WTC11 (cell line): ENCODE data around the gene MYG1. TPM values are rescaled to one million over a fixed set of nuclear protein-coding genes. Genes with fewer than 3 reads are reported as not detected.

Experiments
- ATAC-seq: fragments of 200-7000 bp; cut with Tn5 transposase; 2 replicates; pipeline ENCODE4 v1.10.0; 2021; ENCODE audit warnings: mild to moderate bottlenecking, moderate library complexity
- CTCF ChIA-PET: fragments of 300-600 bp; sonication (Branson Sonifier 250); formaldehyde crosslinking; loops from one replicate; lab custom pipeline; 2021; ENCODE audit warnings: antibody characterized with exemption; lab: Charles Lee
- POLR2A ChIA-PET: fragments of 350-600 bp; sonication (Branson Sonifier 250); formaldehyde crosslinking; loops from one replicate; lab custom pipeline; 2021; ENCODE audit warnings: antibody characterized with exemption; lab: Charles Lee
- DNase-seq: peaks from one replicate; pipeline ENCODE4 v3.0.0; 2021; ENCODE audit warnings: low spot score
- H3K27ac Mint-ChIP-seq: 2 replicates; pipeline ENCODE4 v1.8.0; 2021; ENCODE audit warnings: mixed read lengths
- H3K27me3 Mint-ChIP-seq: 2 replicates; pipeline ENCODE4 v1.8.0; 2021; ENCODE audit warnings: low read depth, mild to moderate bottlenecking, moderate library complexity, mixed read lengths
- H3K36me3 Mint-ChIP-seq: 2 replicates; pipeline ENCODE4 v1.8.0; 2021; ENCODE audit warnings: mixed read lengths
- H3K4me1 Mint-ChIP-seq: 2 replicates; pipeline ENCODE4 v1.8.0; 2022; ENCODE audit warnings: mixed read lengths
- H3K4me3 Mint-ChIP-seq: 2 replicates; pipeline ENCODE4 v1.8.0; 2021; ENCODE audit warnings: mild to moderate bottlenecking, moderate library complexity, mixed read lengths
- H3K9me3 Mint-ChIP-seq: 2 replicates; pipeline ENCODE4 v1.8.0; 2021; ENCODE audit warnings: mixed read lengths
- ATF1 ChIP-seq: sonication (generic); formaldehyde crosslinking; IDR thresholded peaks from 2 replicates; pipeline ENCODE4 v1.8.1; 2023; ENCODE audit warnings: mild to moderate bottlenecking, moderate library complexity, missing genetic modification reagents
- ELF4 ChIP-seq: sonication (generic); formaldehyde crosslinking; IDR thresholded peaks from 2 replicates; pipeline ENCODE4 v1.8.1; 2022; ENCODE audit warnings: low read depth, mild to moderate bottlenecking, moderate library complexity, missing genetic modification reagents
- EMX1 ChIP-seq: fragments of 250-450 bp; sonication (Bioruptor Pico); IDR thresholded peaks from 2 replicates; pipeline ENCODE4 v1.8.0; 2021; ENCODE audit warnings: mild to moderate bottlenecking
- FOXP1 ChIP-seq: sonication (generic); formaldehyde crosslinking; IDR thresholded peaks from 2 replicates; pipeline ENCODE4 v1.8.0; 2022; ENCODE audit warnings: missing genetic modification reagents, mild to moderate bottlenecking, moderate library complexity, borderline replicate concordance
- MYBL2 ChIP-seq: sonication (generic); formaldehyde crosslinking; IDR thresholded peaks from 2 replicates; pipeline ENCODE4 v1.8.1; 2023; ENCODE audit warnings: mild to moderate bottlenecking, moderate library complexity, missing genetic modification reagents
- NR1H2 ChIP-seq: sonication (generic); formaldehyde crosslinking; IDR thresholded peaks from 2 replicates; pipeline ENCODE4 v1.9.0; 2021; ENCODE audit warnings: mild to moderate bottlenecking, moderate library complexity, missing genetic modification reagents
- OVOL2 ChIP-seq: fragments of 250-450 bp; sonication (Bioruptor Pico); IDR thresholded peaks from 2 replicates; pipeline ENCODE4 v1.9.0; 2021; ENCODE audit warnings: mild to moderate bottlenecking, borderline replicate concordance
- RORB ChIP-seq: fragments of 250-450 bp; sonication (Bioruptor Pico); IDR thresholded peaks from 2 replicates; pipeline ENCODE4 v1.9.0; 2021; ENCODE audit warnings: mild to moderate bottlenecking
- SOX15 ChIP-seq: fragments of 250-450 bp; sonication (Bioruptor Pico); IDR thresholded peaks from 2 replicates; pipeline ENCODE4 v1.9.0; 2021; ENCODE audit warnings: mild to moderate bottlenecking
- ZNF317 ChIP-seq: sonication (generic); formaldehyde crosslinking; IDR thresholded peaks from 2 replicates; pipeline ENCODE4 v1.8.1; 2023; ENCODE audit warnings: low read depth, mild to moderate bottlenecking, moderate library complexity, missing genetic modification reagents, borderline replicate concordance
- ZNF396 ChIP-seq: fragments of 250-450 bp; sonication (Bioruptor Pico); IDR thresholded peaks from 2 replicates; pipeline ENCODE4 v1.8.0; 2021; ENCODE audit warnings: mild to moderate bottlenecking, moderate library complexity, borderline replicate concordance
- ZNF423 ChIP-seq: fragments of 250-450 bp; sonication (Bioruptor Pico); IDR thresholded peaks from 2 replicates; pipeline ENCODE4 v2.1.2; 2022; ENCODE audit warnings: mild to moderate bottlenecking, moderate library complexity
- ZNF532 ChIP-seq: fragments of 250-450 bp; sonication (Bioruptor Pico); IDR thresholded peaks from 2 replicates; pipeline ENCODE4 v1.9.0; 2021; ENCODE audit warnings: mild to moderate bottlenecking, borderline replicate concordance
- total RNA-seq: library from RNA; stranded (reverse); gene quantifications from 3 replicates; pipeline ENCODE4 v1.2.3, GENCODE V29; 2021
- TF ChIP-seq, protein P1 (sequence below): sonication (generic); formaldehyde crosslinking; IDR thresholded peaks from 2 replicates; pipeline ENCODE4 v1.8.1; 2022; ENCODE audit warnings: low read depth, missing genetic modification reagents, borderline replicate concordance
- TF ChIP-seq, protein P2 (sequence below): sonication (generic); formaldehyde crosslinking; IDR thresholded peaks from 2 replicates; pipeline ENCODE4 v1.8.1; 2023; ENCODE audit warnings: mild to moderate bottlenecking, missing genetic modification reagents
- TF ChIP-seq, protein P3 (sequence below): fragments of 200-600 bp; IDR thresholded peaks from 2 replicates; pipeline ENCODE4 v1.8.0; 2022; ENCODE audit warnings: antibody characterized with exemption
- TF ChIP-seq, protein P4 (sequence below): sonication (generic); formaldehyde crosslinking; IDR thresholded peaks from 2 replicates; pipeline ENCODE4 v1.8.0; 2022; ENCODE audit warnings: mild to moderate bottlenecking, missing genetic modification reagents
- TF ChIP-seq, protein P5 (sequence below): fragments of 250-450 bp; sonication (Bioruptor Pico); IDR thresholded peaks from 2 replicates; pipeline ENCODE4 v1.8.0; 2021; ENCODE audit warnings: mild to moderate bottlenecking
- TF ChIP-seq, protein P6 (sequence below): sonication (generic); formaldehyde crosslinking; IDR thresholded peaks from 2 replicates; pipeline ENCODE4 v1.8.1; 2023; ENCODE audit warnings: mild to moderate bottlenecking, missing genetic modification reagents, moderate library complexity
- TF ChIP-seq, protein P7 (sequence below): fragments of 250-450 bp; sonication (Bioruptor Pico); IDR thresholded peaks from 2 replicates; pipeline ENCODE4 v1.9.0; 2021; ENCODE audit warnings: moderate library complexity, mild to moderate bottlenecking, inconsistent platforms, borderline replicate concordance

The MYG1 gene
- total RNA-seq, 1 experiment from 2014 or later: 93.1 TPM

DNA sequence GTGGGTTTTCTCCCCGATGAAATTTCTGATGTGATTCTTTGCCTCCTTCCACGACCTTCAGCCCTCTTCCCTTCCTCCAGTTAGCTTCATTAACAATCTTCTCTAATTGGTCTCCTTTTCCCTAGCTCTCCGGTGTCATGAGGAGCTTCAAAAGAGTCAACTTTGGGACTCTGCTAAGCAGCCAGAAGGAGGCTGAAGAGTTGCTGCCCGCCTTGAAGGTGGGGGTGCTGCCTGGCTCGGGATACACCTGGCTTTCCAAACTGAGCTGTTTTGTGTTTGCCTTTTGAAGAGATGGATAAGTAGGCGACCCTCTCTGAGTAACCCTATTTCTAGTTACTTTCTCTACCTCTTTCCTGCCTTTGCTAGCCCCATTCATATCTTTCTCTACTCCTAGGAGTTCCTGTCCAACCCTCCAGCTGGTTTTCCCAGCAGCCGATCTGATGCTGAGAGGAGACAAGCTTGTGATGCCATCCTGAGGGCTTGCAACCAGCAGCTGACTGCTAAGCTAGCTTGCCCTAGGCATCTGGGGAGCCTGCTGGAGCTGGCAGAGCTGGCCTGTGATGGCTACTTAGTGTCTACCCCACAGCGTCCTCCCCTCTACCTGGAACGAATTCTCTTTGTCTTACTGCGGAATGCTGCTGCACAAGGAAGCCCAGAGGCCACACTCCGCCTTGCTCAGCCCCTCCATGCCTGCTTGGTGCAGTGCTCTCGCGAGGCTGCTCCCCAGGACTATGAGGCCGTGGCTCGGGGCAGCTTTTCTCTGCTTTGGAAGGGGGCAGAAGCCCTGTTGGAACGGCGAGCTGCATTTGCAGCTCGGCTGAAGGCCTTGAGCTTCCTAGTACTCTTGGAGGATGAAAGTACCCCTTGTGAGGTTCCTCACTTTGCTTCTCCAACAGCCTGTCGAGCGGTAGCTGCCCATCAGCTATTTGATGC, 30.6 kb upstream of the MYG1 start (continued):
- TF ChIP-seq ZNF532 (CRISPR knock-in tag): no peak

GRCh38 chr12:53274445-53274844, 25.1 kb upstream of the MYG1 start:
- Mint-ChIP-seq H3K4me3 (no peak overlapping the region), H3K4me1 (peaks cover 14% of the 10 kb centered on the region)
- DNase-seq: no peak
- TF ChIP-seq, protein P1, sequence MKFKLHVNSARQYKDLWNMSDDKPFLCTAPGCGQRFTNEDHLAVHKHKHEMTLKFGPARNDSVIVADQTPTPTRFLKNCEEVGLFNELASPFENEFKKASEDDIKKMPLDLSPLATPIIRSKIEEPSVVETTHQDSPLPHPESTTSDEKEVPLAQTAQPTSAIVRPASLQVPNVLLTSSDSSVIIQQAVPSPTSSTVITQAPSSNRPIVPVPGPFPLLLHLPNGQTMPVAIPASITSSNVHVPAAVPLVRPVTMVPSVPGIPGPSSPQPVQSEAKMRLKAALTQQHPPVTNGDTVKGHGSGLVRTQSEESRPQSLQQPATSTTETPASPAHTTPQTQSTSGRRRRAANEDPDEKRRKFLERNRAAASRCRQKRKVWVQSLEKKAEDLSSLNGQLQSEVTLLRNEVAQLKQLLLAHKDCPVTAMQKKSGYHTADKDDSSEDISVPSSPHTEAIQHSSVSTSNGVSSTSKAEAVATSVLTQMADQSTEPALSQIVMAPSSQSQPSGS (CRISPR knock-in tag): no peak
- TF ChIP-seq ZNF423 (CRISPR knock-in tag) (no peak), NR1H2 (CRISPR knock-in tag) (no peak), ELF4 (CRISPR knock-in tag) (no peak), OVOL2 (CRISPR knock-in tag) (no peak), RORB (CRISPR knock-in tag) (no peak), FOXP1 (CRISPR knock-in tag) (no peak), EMX1 (CRISPR knock-in tag) (no peak), MYBL2 (CRISPR knock-in tag) (no peak), SOX15 (CRISPR knock-in tag) (no peak), ATF1 (no peak), ZNF317 (no peak), ZNF396 (no peak)
- TF ChIP-seq, protein P2, sequence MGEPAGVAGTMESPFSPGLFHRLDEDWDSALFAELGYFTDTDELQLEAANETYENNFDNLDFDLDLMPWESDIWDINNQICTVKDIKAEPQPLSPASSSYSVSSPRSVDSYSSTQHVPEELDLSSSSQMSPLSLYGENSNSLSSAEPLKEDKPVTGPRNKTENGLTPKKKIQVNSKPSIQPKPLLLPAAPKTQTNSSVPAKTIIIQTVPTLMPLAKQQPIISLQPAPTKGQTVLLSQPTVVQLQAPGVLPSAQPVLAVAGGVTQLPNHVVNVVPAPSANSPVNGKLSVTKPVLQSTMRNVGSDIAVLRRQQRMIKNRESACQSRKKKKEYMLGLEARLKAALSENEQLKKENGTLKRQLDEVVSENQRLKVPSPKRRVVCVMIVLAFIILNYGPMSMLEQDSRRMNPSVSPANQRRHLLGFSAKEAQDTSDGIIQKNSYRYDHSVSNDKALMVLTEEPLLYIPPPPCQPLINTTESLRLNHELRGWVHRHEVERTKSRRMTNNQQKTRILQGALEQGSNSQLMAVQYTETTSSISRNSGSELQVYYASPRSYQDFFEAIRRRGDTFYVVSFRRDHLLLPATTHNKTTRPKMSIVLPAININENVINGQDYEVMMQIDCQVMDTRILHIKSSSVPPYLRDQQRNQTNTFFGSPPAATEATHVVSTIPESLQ (CRISPR knock-in tag): no peak
- TF ChIP-seq, protein P3, sequence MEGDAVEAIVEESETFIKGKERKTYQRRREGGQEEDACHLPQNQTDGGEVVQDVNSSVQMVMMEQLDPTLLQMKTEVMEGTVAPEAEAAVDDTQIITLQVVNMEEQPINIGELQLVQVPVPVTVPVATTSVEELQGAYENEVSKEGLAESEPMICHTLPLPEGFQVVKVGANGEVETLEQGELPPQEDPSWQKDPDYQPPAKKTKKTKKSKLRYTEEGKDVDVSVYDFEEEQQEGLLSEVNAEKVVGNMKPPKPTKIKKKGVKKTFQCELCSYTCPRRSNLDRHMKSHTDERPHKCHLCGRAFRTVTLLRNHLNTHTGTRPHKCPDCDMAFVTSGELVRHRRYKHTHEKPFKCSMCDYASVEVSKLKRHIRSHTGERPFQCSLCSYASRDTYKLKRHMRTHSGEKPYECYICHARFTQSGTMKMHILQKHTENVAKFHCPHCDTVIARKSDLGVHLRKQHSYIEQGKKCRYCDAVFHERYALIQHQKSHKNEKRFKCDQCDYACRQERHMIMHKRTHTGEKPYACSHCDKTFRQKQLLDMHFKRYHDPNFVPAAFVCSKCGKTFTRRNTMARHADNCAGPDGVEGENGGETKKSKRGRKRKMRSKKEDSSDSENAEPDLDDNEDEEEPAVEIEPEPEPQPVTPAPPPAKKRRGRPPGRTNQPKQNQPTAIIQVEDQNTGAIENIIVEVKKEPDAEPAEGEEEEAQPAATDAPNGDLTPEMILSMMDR: no peak
- TF ChIP-seq, protein P4, sequence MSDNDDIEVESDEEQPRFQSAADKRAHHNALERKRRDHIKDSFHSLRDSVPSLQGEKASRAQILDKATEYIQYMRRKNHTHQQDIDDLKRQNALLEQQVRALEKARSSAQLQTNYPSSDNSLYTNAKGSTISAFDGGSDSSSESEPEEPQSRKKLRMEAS (CRISPR knock-in tag): no peak
- TF ChIP-seq, protein P5, sequence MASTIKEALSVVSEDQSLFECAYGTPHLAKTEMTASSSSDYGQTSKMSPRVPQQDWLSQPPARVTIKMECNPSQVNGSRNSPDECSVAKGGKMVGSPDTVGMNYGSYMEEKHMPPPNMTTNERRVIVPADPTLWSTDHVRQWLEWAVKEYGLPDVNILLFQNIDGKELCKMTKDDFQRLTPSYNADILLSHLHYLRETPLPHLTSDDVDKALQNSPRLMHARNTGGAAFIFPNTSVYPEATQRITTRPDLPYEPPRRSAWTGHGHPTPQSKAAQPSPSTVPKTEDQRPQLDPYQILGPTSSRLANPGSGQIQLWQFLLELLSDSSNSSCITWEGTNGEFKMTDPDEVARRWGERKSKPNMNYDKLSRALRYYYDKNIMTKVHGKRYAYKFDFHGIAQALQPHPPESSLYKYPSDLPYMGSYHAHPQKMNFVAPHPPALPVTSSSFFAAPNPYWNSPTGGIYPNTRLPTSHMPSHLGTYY (CRISPR knock-in tag): no peak
- TF ChIP-seq, protein P6, sequence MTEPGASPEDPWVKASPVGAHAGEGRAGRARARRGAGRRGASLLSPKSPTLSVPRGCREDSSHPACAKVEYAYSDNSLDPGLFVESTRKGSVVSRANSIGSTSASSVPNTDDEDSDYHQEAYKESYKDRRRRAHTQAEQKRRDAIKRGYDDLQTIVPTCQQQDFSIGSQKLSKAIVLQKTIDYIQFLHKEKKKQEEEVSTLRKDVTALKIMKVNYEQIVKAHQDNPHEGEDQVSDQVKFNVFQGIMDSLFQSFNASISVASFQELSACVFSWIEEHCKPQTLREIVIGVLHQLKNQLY (CRISPR knock-in tag): no peak
- TF ChIP-seq, protein P7, sequence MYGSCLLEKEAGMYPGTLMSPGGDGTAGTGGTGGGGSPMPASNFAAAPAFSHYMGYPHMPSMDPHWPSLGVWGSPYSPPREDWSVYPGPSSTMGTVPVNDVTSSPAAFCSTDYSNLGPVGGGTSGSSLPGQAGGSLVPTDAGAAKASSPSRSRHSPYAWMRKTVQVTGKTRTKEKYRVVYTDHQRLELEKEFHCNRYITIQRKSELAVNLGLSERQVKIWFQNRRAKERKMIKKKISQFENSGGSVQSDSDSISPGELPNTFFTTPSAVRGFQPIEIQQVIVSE (CRISPR knock-in tag): no peak
- TF ChIP-seq, all 79 proteins: peak for 0
- ATAC-seq: no peak
- peak overlapping the region; percentile 34; the same call in 1 of the 2 replicates for H3K27ac Mint-ChIP-seq
- POLR2A ChIA-PET: no interaction called here
- H3K36me3 Mint-ChIP-seq: peaks cover 68% of the 10 kb centered on the region
- CTCF ChIA-PET: interaction anchor here (0.7 to 11.3 kb wide), 4 partner anchors 47 to 174 kb away, joined by 3 to 333 read pairs (median 6); partner anchors contain the start of genes AAAS and ITGB7
- no peaks in the 10 kb centered on the region for H3K9me3 Mint-ChIP-seq
- no peaks in the 10 kb centered on the region for H3K27me3 Mint-ChIP-seq
